BJ (cell line): ENCODE results near the gene SLC38A2. TPM values are rescaled to one million over a fixed set of nuclear protein-coding genes. Genes with fewer than 3 reads are reported as not detected.

Source experiments
- CTCF ChIA-PET: fragments of 350-600 bp; formaldehyde crosslinking; extraction: SDS; loops from one replicate; lab custom pipeline; 2021; ENCODE audit warnings: antibody characterized with exemption, inconsistent platforms; lab: Yijun Ruan, JAX
- POLR2A ChIA-PET: fragments of 300-600 bp; sonication (Branson Sonifier 250); formaldehyde crosslinking; extraction: SDS; loops from one replicate; lab custom pipeline; 2021; ENCODE audit warnings: antibody characterized with exemption; lab: Charles Lee
- DNase-seq: peaks from one replicate; pipeline ENCODE4 v3.0.0-alpha.2; 2011; ENCODE audit warnings: low read depth
- H3K27me3 ChIP-seq: 2 replicates; pipeline ENCODE4 v1.6.0; 2011; ENCODE audit warnings: low read length; ENCODE audit not compliant: control insufficient read depth, insufficient read depth
- H3K36me3 ChIP-seq: 2 replicates; pipeline ENCODE4 v1.5.1; 2011; ENCODE audit warnings: low read length; ENCODE audit not compliant: control insufficient read depth, insufficient read depth
- H3K4me3 ChIP-seq: 2 replicates; pipeline ENCODE4 v1.5.1; 2011; ENCODE audit warnings: low read depth, mild to moderate bottlenecking, control low read depth, low read length
- CTCF ChIP-seq: IDR thresholded peaks from 2 replicates; pipeline ENCODE4 v1.5.1; 2011; ENCODE audit warnings: low read depth, mild to moderate bottlenecking, control low read depth, inconsistent platforms, low read length, moderate library complexity; ENCODE audit not compliant: insufficient read depth
- polyA plus RNA-seq: library from polyadenylated mRNA; depleted of rRNA; stranded (reverse); fragments of >200 nt; gene quantifications from 2 replicates; pipeline ENCODE4 v1.2.3, GENCODE V29; 2011

SLC38A2 gene
- polyA plus RNA-seq, 1 experiment = 472 TPM

- TF ChIP-seq CTCF = no peak
- no peaks in the 10 kb centered on the region for H3K27me3 ChIP-seq
- DNase-seq = no peak
- CTCF ChIA-PET = interaction anchor here (0.6 kb wide), 1 partner anchor 9 kb away, joined by 3 read pairs; no protein-coding TSS in a partner anchor
- POLR2A ChIA-PET = no interaction called here
- no peaks in the 10 kb centered on the region for H3K36me3 ChIP-seq
- no peak overlapping the region for H3K4me3 ChIP-seq
Measured at GRCh38 chr12:46412857-46413256, 40.3 kb upstream of the SLC38A2 start.

GRCh38 chr12:46410495-46410894 is 37.9 kb upstream of the SLC38A2 start:
- Histone ChIP-seq H3K27me3 (no peaks in the 10 kb centered on the region), H3K4me3 (no peak overlapping the region), H3K36me3 (no peaks in the 10 kb centered on the region)
- ChIA-PET CTCF (no interaction called here), POLR2A (no interaction called here)
- TF ChIP-seq CTCF = no peak
- DNase-seq = no peak

GRCh38 chr12:46409974-46410373 is 37.4 kb upstream of the SLC38A2 start:
- DNase-seq = no peak
- no peaks in the 10 kb centered on the region for H3K27me3 ChIP-seq
- H3K4me3 ChIP-seq = no peak overlapping the region
- CTCF ChIA-PET = no interaction called here
- TF ChIP-seq CTCF = no peak
- no peaks in the 10 kb centered on the region for H3K36me3 ChIP-seq
- POLR2A ChIA-PET = no interaction called here

GRCh38 chr12:46409342-46409741 is 36.8 kb upstream of the SLC38A2 start:
- no peak for DNase-seq
- Histone ChIP-seq H3K4me3 (no peak overlapping the region), H3K27me3 (no peaks in the 10 kb centered on the region), H3K36me3 (no peaks in the 10 kb centered on the region)
- POLR2A ChIA-PET = no interaction called here
- CTCF ChIA-PET = interaction anchor here (0.8 kb wide), 1 partner anchor 33 kb away, joined by 3 read pairs; no protein-coding TSS in a partner anchor
- TF ChIP-seq CTCF = no peak

GRCh38 chr12:46408441-46408840 is 35.9 kb upstream of the SLC38A2 start:
- Histone ChIP-seq H3K27me3 (no peaks in the 10 kb centered on the region), H3K4me3 (no peak overlapping the region), H3K36me3 (no peaks in the 10 kb centered on the region)
- no peak for DNase-seq
- ChIA-PET CTCF (interaction anchor here (0.6 kb wide), 1 partner anchor 328 kb away, joined by 3 read pairs; no protein-coding TSS in a partner anchor), POLR2A (no interaction called here)
- TF ChIP-seq CTCF = no peak
